Measurements from ENCODE around the gene FAM114A2.

DNA sequence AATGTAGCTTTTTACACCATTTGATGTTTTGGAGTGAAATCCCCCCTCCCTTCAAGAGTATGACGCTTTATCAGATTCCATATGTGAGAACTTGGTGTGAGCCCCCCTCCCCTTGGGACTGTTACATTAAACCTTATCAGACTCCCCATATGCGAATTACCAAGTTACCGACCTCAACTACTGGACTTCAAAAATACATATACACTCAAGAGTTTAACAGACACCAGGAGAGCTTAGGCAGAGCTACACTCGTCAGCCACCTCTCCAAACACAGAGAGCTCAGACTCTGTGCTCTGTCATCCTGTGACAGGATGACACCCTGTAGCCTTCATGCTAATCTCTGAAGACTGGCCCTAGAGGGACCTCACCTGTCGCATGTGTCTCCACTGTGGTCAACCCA lies 50.2 kb downstream of the FAM114A2 start:
- TF ChIP-seq, protein P1, sequence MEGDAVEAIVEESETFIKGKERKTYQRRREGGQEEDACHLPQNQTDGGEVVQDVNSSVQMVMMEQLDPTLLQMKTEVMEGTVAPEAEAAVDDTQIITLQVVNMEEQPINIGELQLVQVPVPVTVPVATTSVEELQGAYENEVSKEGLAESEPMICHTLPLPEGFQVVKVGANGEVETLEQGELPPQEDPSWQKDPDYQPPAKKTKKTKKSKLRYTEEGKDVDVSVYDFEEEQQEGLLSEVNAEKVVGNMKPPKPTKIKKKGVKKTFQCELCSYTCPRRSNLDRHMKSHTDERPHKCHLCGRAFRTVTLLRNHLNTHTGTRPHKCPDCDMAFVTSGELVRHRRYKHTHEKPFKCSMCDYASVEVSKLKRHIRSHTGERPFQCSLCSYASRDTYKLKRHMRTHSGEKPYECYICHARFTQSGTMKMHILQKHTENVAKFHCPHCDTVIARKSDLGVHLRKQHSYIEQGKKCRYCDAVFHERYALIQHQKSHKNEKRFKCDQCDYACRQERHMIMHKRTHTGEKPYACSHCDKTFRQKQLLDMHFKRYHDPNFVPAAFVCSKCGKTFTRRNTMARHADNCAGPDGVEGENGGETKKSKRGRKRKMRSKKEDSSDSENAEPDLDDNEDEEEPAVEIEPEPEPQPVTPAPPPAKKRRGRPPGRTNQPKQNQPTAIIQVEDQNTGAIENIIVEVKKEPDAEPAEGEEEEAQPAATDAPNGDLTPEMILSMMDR (conservative IDR thresholded peaks at IDR 0.05; ENCODE audit: low read length): no peak
- TF ChIP-seq EZH2phosphoT487 (IDR thresholded peaks at IDR 0.05; ENCODE audit: borderline replicate concordance, low read depth, low read length): no peak

Data from OCI-LY7 (cell line).